ENCODE measurements around the gene PTPN22.
A peak's percentile ranks its signal among the peaks of the same experiment; 100 is the strongest.

Gene PTPN22

GRCh38 chr1:113850127-113850796 is 21.2 kb downstream of the PTPN22 start:
- no peak for DNase-seq (ENCODE audit: low read depth)

DNA sequence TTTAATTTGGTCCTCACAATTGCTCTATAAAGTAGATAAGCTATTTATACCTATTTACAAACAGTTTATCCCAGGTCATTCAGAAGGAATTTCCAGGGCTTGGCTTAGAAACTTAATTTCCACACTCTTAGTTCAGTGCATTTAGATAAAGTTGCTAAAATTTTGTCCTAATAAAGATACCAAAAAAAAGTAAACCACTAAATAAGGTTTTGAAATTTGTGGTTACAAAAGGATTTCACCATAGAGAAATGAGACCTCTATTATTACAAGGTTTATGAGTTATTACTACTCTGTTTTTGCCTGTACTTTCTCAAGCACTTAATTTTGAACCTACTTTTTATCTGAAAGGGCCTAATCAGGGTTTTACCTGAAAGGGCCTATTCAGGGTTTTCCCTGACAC is 22.4 kb downstream of the PTPN22 start:
- DNase-seq (ENCODE audit: low read depth): no peak

- DNase-seq (ENCODE audit: low read depth): no peak
These were observed 25.0 kb downstream of the PTPN22 start for GRCh38 chr1:113846391-113847035.

- DNase-seq (ENCODE audit: low read depth): no peak
These were observed 35.0 kb downstream of the PTPN22 start for GRCh38 chr1:113836534-113836933.

- peak; percentile 35 for DNase-seq (ENCODE audit: low read depth)
These were observed 35.7 kb downstream of the PTPN22 start for GRCh38 chr1:113835686-113836290.

- DNase-seq (ENCODE audit: low read depth): no peak
These were observed 36.8 kb downstream of the PTPN22 start for GRCh38 chr1:113834716-113835115.

GRCh38 chr1:113830039-113830438 is 41.5 kb downstream of the PTPN22 start:
- DNase-seq (ENCODE audit: low read depth): no peak

- DNase-seq (ENCODE audit: low read depth): no peak
These were observed 49.6 kb downstream of the PTPN22 start for GRCh38 chr1:113821916-113822315.

DNA sequence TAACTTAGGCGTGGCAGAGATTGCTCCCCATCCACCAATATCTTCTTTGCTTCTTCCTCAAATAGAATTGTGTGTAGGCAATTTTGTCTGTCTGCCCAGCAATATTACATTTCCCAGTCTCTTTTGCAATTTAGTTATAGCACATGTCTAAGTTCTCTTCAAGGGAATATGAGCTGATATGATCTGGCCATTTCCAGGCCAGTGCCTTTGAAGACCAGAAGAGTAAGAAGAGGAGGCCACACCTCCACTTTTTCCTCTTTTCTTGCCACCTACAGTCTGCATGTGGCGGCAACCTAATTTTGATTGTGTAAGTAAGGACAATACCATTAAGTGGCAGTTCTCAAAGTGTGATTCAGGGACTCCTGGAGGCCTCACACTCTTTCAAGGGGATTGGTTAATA is 52.9 kb downstream of the PTPN22 start:
- DNase-seq (ENCODE audit: low read depth): no peak

DNA sequence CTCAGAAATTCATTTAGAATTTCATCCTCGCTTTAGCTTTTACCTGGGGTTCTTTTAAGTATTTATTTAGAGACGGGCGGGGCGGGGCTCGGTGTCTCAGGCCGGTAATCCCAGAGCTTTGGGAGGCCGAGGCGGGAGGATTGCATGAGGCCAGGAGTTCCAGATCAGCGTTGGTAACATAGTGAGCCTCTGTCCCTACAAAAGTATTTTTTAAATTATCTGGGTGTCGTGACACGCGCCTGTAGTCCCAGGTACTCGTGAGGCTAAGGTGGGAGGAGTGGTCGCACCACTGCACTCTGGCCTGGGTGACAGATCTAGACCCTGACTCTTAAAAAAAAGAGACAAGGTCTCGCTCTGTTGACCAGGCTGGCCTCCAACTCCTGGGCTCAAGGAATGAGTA is 58.3 kb downstream of the PTPN22 start:
- no peak for DNase-seq (ENCODE audit: low read depth)

DNA sequence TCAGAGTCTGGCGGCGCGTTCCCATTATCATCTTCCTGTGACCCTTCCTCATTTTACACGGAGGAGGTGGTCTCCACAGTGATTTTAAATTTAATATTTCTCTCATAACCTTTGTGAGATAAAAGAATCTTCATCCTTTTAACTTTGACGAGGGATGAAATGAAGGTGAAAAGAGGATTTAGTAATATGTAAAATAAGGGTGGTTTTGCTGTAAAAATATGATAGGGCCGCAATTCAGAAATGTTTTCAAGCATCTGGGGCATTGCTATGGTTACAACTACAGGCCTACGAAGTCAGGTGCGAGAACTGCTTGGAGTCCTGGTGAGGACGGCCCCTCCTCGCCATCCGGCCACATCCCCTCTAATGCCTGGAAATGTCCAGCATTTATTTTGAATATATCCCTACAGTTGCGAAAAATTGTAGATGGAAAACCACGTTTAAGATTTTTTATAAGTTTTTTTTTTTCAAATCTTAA is 58.8 kb downstream of the PTPN22 start:
- no peak for DNase-seq (ENCODE audit: low read depth)

DNA sequence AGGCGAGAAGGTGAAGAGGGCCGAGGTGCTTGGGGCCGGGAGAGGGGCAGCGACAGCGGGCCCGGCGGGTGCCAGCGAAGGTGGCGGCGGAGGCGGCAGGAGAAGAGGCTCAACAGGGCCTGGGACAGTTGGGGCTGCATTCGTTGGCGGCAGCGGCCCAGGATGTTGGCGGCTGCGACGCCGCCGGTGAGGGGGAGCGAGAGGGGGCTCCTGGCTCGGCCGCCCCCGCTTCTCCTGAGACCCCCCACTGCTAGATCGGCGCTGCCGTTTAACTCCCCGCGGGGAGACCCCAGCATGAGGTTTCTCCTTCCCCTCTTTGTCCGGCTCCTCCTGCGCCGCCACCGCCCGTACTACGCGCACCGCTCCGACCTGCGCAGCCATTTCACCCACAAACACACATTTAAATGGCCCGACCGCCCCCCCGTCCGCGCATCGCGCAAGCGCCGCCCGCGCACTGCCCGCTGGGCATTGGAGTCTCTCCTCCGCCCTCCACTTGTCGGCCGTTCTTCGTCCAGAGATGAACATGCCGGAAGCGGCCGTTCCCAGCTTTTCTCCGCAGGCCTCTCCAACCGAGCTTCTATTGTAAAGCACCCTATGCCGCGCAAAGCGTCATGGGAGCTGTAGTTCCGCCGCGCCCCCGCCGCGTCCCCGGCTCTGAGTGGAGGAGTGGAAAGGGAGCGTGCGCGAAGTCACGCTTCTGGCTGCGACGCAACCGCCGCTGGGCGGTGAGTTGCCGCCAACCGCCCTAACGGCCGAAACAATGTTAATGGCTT is 59.4 kb downstream of the PTPN22 start, which contains the start of gene RSBN1:
RSBN1 (minus strand) TSS at position 589 of the 773 bp plus-strand sequence; CDS start at position 525, 64 bp downstream.
- peak; percentile 99 for DNase-seq (ENCODE audit: low read depth)

GRCh38 chr1:113811156-113811887 is 60.2 kb downstream of the PTPN22 start:
- DNase-seq (ENCODE audit: low read depth): no peak

- no peak for DNase-seq (ENCODE audit: low read depth)
These were observed 61.6 kb downstream of the PTPN22 start for GRCh38 chr1:113809670-113810602.

DNA sequence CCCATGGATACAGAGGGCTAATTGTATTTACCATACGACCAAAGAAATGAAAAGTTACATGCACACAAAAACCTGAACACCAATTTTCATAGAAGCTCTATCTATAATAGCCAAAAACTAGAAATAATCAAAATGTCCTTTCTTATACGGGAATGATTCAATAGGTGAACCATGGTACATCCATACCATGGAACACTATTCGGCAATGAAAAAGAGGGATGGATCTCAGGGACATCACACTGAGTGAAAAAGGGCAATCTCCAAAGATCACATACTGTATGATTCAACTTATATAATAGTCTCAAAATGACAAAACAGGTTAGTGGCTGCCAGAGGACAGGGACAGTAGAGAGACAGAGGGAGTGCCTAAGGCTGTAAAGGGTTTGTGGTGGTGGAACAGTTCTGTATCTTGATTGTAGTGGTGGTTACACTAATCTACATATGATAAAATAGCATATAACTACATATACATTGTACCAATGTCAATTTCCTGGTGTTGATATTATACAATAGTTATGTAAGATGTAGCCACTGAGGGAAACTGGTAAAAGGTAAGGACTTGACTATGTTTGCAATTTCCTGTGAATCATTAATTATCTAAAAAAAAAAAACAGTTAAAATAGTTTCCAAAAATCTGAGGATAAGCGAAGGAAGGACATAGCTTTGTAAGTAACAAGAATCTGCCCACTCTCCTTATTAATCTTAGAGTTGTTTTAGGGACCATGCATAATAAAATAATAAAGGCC is 62.9 kb downstream of the PTPN22 start:
- no peak for DNase-seq (ENCODE audit: low read depth)

DNA sequence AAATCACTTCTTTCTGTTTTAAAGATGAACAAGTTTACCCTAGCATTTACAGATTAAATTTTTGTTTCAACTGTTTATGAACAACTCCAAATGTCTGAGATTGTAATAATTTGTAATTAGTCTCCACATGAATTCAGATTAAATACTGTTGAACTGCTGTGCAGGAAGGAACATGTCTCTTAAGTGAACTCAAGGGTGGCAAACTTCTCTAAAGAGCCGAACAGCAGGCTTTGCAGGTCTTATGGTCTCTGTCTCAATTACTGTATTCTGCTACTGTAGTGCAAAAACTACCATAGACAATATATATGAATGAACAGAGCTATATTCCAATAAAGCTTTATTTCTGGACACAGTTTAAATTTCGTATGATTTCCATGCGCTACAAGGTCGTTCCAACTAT is 65.9 kb downstream of the PTPN22 start:
- no peak for DNase-seq (ENCODE audit: low read depth)

GRCh38 chr1:113805256-113805531 is 66.3 kb downstream of the PTPN22 start:
- DNase-seq (ENCODE audit: low read depth): no peak

- DNase-seq (ENCODE audit: low read depth): no peak
These were observed 66.9 kb downstream of the PTPN22 start for GRCh38 chr1:113804421-113805255.

- DNase-seq (ENCODE audit: low read depth): no peak
These were observed 69.0 kb downstream of the PTPN22 start for GRCh38 chr1:113802367-113803007.
